GM12865 (cell line): ENCODE data around the gene TBCD.

Experiments
- DNase-seq: peaks from one replicate; pipeline ENCODE4 v3.0.0; 2010; ENCODE audit warnings: low read depth
- H3K4me3 ChIP-seq: 2 replicates; pipeline ENCODE4 v1.5.1; 2011; ENCODE audit warnings: mild to moderate bottlenecking, low read depth, low read length, control low read depth
- TF ChIP-seq, protein P1 (sequence below): IDR thresholded peaks from 2 replicates; pipeline ENCODE4 v1.5.1; 2011; ENCODE audit warnings: low read length, control low read depth, low read depth, inconsistent platforms; ENCODE audit not compliant: insufficient read depth; ENCODE audit errors: missing control alignments

TBCD gene

DNA sequence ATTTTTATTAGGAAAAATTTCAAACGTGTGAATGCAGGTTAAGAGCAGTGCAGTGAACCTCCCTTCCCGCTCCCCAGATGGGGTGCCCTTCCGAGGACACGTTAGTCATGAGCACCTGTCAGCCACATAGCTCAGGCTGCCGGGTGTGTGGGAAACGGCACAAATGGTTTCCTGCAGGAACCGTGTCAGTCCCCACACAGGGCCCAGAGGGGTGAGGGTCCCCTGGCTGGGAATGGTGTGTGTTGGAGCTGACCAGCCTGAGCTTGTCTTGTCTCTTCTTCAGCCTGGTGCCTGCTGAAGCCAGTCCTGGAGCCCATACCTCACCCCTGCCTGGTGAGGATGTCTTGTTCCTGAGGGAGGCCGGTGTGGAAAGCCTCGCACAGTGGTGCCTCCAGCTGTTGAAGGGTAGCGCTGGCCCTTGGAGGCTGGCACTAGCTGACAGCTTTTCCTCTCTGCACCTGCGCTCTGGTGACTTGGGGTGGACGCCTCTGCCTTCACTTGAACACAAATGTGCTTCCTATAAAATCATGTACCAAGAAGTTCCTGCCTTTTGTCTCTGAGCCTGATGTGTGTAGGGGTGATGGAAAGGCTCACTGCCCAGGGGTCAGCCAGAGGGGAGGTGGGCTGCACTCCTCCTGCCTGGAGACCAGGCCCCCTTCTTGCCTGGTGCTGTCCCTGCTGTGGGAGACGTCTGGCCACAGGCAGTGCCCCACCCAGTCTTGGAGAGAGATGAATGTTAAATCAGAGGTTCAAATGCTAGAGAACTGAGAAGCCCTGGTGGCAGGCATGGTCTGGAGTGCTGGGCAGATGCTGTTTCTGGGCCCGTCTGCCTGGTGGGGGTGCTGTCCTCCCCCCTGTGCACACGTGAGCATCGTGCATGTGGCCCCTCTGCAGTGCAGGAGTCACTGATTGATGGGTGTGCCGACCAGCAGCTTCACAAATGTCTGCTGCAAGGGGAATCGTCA, 190.6 kb downstream of the TBCD start:
- TF ChIP-seq, protein P1, sequence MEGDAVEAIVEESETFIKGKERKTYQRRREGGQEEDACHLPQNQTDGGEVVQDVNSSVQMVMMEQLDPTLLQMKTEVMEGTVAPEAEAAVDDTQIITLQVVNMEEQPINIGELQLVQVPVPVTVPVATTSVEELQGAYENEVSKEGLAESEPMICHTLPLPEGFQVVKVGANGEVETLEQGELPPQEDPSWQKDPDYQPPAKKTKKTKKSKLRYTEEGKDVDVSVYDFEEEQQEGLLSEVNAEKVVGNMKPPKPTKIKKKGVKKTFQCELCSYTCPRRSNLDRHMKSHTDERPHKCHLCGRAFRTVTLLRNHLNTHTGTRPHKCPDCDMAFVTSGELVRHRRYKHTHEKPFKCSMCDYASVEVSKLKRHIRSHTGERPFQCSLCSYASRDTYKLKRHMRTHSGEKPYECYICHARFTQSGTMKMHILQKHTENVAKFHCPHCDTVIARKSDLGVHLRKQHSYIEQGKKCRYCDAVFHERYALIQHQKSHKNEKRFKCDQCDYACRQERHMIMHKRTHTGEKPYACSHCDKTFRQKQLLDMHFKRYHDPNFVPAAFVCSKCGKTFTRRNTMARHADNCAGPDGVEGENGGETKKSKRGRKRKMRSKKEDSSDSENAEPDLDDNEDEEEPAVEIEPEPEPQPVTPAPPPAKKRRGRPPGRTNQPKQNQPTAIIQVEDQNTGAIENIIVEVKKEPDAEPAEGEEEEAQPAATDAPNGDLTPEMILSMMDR = no peak
- DNase-seq = no peak
- no peak overlapping the region for H3K4me3 ChIP-seq

DNA sequence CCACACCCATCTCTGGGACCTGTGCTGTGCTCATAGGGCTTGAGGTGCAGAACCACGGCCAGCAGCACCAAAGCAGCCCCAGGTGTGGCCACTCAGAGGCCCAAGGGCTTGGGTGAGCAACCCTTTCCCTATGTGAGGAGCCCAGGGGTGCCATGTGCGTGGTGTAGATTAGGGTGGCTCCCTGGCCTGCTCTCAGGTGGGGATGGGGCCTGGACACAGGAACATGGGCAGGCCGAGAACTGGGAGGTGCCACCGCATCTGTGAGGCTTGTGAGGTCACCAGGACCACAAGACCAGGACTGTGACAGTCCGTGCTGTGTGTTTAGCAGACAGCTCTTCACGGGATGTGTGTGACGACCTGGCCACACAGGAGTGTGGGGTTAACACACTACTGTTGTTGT, 191.5 kb downstream of the TBCD start:
- TF ChIP-seq, protein P1 = no peak
- H3K4me3 ChIP-seq = no peak overlapping the region
- DNase-seq = no peak

DNA sequence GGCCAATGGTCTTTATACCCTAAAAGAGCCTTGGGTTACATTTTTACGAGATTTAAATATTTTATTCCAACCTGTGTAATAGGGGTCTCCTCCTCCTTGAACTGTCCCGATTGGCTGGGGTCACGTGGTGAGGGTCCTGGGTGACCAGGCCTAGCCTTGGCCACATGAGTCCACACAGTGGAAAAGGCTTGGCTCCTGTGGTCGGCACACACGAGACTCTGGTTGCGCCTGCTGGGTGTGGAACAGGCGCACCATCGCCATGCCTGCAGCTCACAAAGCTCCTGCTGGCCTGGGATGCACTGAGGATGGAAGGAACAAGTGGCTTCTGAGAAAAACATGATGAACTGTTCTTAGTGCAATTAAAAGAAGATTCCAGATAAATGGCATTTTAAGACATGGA, 191.9 kb downstream of the TBCD start:
- no peak overlapping the region for H3K4me3 ChIP-seq
- DNase-seq = no peak
- TF ChIP-seq, protein P1 = no peak

DNA sequence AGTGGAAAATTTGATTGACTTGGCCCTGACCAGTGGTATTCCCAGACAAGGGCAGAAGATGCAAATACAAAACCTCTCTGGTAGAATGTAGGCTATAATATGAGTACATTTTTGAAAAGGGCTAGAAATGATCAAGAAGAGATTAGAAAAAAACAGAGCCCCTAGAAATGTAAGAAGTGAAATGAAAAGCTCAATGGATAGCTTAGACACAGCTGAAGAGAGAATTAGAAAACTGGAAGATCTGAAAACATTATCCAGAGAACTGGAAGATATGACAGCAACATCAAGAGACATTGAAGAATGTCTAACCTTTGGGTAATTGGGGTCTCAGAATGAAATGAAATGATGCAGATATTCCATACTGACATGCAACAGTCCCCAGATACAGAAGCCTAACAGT, 193.1 kb downstream of the TBCD start:
- DNase-seq = no peak
- TF ChIP-seq, protein P1 = no peak

DNA sequence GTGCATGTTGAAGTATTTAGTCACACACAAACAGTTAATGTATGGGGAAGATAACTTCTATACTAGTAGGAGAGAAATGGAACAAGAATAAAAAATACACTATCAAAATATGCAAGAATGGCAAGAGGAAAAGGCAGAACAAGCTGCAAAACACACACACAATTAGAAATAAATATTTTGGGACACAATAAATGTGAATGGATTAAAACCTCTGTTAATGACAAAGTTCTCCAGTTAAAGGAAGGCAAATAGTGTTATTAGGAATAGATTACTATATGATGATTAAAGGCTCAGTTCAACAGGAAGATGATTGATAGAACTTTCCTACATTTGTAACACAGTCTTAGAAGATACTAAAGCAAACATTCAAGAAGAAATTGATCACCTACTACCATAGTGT, 194.2 kb downstream of the TBCD start:
- no peak overlapping the region for H3K4me3 ChIP-seq
- DNase-seq = no peak
- TF ChIP-seq, protein P1 = no peak

More for the DNA sequence above, 193.1 kb downstream of the TBCD start:
- no peak overlapping the region for H3K4me3 ChIP-seq

DNA sequence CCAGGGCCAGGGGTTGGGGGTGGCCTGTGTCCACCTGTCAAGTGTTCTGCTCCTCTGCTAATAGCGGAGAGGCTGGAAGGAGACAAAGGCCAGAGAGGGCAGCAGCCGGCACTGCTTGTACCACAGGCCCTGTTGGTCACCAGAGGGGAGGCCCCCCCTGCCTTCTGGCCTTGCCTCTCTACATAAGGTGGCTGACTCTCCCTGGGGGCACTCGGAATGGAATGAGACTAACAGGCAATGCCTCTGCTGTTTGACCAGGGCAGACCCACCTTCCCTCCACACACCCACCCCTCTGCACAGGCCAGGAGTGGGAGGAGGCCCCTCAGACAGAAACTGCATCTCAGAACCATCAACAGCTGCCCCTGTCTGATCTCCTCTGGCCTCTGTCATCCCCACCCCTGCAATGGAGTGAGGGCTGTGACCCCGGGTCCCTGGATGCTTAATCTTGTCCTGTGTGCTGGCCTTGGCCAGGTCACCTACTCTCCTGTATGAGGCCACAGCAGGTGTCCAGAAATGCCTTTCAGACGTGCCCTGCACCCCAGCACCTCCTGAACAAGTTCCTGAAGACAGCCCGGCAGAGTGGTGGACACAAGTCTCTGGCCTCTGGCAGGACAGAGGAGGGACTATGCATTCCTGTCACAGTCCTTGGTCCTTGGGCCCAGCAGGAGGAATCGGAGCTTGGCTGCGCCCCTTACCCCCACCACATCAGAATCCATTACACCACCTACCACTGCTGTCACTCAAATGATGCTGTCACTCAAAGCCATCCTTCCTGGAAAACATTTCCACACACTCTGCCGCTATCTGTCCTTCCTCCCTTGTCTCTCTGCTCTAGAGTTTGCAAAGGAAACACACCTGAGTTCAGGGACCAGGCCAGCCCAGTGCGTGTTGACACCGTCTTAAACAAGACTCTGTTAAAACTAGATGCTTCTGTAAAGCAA, 195.5 kb downstream of the TBCD start:
- DNase-seq = no peak
- TF ChIP-seq, protein P1 = no peak
- H3K4me3 ChIP-seq = no peak overlapping the region
